Lower leg skin (tissue), 4 donors: Measurements from ENCODE around the gene ARHGAP10. TPM values are rescaled to one million over a fixed set of nuclear protein-coding genes. Genes with fewer than 3 reads are reported as not detected.

ENCODE experiments used
- DNase-seq, 2 donors: peaks; one replicate each; pipeline ENCODE4 v3.0.0-alpha.2; 2019; ENCODE audit warnings: low spot score in 2 of 2
- H3K4me3 ChIP-seq: fragments of 200-600 bp; sonication (generic); 2 replicates; pipeline ENCODE4 v1.5.1; 2017; ENCODE audit warnings: mild to moderate bottlenecking, low read depth; ENCODE audit not compliant: poor library complexity, severe bottlenecking
- POLR2A ChIP-seq, 2 donors: fragments of 450-650 bp; IDR thresholded peaks; one replicate each; pipeline ENCODE4 v1.6.1; 2016 to 2017; ENCODE audit warnings: antibody characterized with exemption in 2 of 2, mild to moderate bottlenecking in 1 of 2, moderate library complexity in 1 of 2
- WGBS, 2 donors: methylation state at CpG; one replicate each; pipeline ENCODE4 v1.1.5; 2018; 5-methylcytosine and 5-hydroxymethylcytosine counted together
- intact Hi-C: fragments of 100-400 bp; cut with DNase I; formaldehyde crosslinking; loops from one replicate; pipeline ENCODE4 v1.15.0; 2023; ENCODE audit warnings: low total_unique reads
- total RNA-seq, 4 donors: library from RNA; depleted of rRNA; stranded (reverse); fragments of >200 nt; gene quantifications; one replicate each; pipeline ENCODE4 v1.1.0, GENCODE V29; 2016
- TF ChIP-seq, protein P1 (sequence below), 3 donors: fragments of 450-650 bp; IDR thresholded peaks; one replicate each; pipeline ENCODE4 v1.5.1; 2016; ENCODE audit warnings: antibody characterized with exemption in 3 of 3, mild to moderate bottlenecking in 3 of 3, moderate library complexity in 2 of 3

The ARHGAP10 gene
- total RNA-seq, 4 donors from 2014 or later, result 30.6 to 45.8 (median 37.9) TPM

DNA sequence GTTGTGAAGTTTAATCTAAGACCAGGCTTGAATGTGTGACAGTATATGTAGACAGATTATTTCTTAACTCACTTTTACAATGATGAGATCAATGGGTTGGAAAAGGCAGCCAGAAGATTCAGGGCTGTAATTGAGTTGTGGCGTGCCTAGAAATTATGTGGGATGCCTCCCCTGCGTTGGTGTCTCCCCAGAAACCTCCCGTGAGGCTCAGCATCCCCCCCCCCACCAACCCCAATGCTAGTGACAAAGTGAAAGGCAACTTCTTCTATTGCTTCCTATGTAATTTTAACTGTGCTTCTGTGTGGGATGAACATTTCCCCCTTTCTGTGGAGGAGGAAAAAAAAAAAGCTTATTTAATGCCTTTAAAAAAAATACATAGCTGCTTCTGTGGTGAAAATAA, 297.9 kb downstream of the ARHGAP10 start:
- WGBS, 2 donors, result 82 to 86% methylated on average over 3 of the region's 3 CpGs
- H3K4me3 ChIP-seq, result no peak overlapping the region
- no peak for TF ChIP-seq POLR2A (IDR thresholded peaks at IDR 0.05)
- TF ChIP-seq, protein P1, sequence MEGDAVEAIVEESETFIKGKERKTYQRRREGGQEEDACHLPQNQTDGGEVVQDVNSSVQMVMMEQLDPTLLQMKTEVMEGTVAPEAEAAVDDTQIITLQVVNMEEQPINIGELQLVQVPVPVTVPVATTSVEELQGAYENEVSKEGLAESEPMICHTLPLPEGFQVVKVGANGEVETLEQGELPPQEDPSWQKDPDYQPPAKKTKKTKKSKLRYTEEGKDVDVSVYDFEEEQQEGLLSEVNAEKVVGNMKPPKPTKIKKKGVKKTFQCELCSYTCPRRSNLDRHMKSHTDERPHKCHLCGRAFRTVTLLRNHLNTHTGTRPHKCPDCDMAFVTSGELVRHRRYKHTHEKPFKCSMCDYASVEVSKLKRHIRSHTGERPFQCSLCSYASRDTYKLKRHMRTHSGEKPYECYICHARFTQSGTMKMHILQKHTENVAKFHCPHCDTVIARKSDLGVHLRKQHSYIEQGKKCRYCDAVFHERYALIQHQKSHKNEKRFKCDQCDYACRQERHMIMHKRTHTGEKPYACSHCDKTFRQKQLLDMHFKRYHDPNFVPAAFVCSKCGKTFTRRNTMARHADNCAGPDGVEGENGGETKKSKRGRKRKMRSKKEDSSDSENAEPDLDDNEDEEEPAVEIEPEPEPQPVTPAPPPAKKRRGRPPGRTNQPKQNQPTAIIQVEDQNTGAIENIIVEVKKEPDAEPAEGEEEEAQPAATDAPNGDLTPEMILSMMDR (IDR thresholded peaks at IDR 0.05), result no peak
- DNase-seq, result no peak
- intact Hi-C loops, result no loop called here

DNA sequence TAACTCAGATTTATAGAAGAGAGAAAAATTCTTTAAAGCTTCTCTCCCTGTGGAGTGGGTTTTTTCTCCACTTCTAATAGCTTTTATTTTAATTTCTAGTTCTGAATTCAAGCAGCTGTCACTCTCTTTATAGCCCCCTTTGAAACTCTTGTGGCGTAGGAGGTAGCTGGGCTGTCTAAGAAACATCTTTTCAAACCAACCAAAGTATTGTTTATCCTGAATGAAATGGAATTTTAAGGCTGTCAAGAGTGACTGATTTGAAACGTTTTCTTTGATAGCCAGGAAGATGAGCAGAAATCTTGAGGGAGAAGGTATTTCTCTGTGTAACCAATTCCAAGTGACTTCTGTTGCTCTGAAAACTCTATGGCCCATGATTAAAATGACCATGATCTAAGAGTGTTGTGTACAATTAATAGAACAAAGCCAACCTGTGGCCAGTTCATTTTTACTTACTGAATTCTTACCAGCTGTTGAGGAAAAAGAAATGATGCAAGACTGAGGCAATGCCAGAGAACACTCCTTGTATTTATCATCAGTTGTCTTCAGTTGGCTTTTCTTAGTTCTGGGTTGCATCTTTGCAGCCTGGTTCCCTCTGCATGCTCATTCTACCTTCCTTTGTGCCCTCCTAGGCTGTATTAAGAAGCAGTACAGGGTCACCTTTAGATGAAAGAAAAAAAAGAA, 298.4 kb downstream of the ARHGAP10 start:
- no peak for TF ChIP-seq POLR2A (IDR thresholded peaks at IDR 0.05)
- TF ChIP-seq, protein P1 (IDR thresholded peaks at IDR 0.05), result no peak
- WGBS, 2 donors, result 68 to 71% methylated on average over 2 of the region's 2 CpGs
- H3K4me3 ChIP-seq, result no peak overlapping the region
- intact Hi-C loops, result no loop called here
- no peak for DNase-seq

DNA sequence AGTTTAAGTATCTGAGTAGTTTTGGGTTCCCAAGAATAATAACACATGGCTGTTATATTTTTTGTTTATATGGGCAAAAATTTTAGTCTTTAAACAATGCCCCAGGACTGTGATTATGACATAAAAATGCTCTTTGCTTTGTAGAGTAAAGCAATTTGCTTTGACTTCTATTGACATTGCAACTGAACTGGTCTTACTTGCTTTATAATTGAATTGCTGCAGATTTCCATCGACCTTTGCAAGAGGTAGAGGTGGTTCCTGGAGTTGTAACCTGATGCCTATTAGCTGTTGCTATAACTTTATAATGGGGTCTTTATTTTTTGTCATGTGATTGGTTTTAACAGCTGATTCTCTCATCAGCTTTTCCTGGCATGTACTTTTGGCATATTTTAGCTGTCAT, 302.9 kb downstream of the ARHGAP10 start:
- TF ChIP-seq, protein P1 (IDR thresholded peaks at IDR 0.05), result no peak
- no peak for TF ChIP-seq POLR2A (IDR thresholded peaks at IDR 0.05)
- 35 to 40% methylated on average over 1 of the region's 1 CpG for WGBS, 2 donors
- intact Hi-C loops, result no loop called here
- DNase-seq, result no peak
- no peak overlapping the region for H3K4me3 ChIP-seq

DNA sequence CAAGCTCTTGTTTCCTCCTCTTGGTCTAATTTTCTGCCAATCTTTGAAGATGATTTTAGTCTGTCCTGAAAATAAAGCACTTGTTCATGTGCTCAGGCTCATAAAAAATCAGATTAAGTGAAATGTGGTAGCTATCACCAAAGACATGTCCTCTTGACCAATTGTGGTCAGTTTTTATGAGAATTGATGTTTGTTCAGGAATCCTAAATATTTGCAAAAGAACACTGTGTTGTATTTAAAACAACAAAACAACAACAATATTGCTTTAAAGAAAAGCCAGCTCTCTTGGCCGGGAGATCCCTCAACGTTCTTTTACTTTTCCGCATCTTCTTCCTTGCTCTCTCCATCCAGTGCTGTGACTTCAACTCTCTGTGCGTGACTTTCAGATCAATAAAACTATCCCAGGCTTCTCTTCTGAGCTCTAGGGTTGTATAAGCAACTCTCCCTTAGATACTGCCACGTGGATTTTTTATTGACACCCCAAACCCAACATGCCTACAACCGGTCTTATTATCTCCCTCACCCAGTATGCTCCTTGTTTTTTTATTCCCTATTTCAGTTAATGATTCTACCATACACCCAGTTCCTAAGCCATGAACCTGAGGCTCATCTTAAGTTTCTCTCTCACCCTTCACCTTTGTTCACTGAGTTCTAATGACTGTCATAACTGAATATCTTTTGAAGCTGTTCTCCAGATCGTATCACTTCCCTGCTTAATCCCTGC, 309.9 kb downstream of the ARHGAP10 start:
- no peak for DNase-seq
- intact Hi-C loops, result no loop called here
- TF ChIP-seq, protein P1 (IDR thresholded peaks at IDR 0.05), result no peak
- no peak for TF ChIP-seq POLR2A (IDR thresholded peaks at IDR 0.05)
- WGBS, 2 donors, result 82 to 84% methylated on average over 7 of the region's 7 CpGs
- no peak overlapping the region for H3K4me3 ChIP-seq

DNA sequence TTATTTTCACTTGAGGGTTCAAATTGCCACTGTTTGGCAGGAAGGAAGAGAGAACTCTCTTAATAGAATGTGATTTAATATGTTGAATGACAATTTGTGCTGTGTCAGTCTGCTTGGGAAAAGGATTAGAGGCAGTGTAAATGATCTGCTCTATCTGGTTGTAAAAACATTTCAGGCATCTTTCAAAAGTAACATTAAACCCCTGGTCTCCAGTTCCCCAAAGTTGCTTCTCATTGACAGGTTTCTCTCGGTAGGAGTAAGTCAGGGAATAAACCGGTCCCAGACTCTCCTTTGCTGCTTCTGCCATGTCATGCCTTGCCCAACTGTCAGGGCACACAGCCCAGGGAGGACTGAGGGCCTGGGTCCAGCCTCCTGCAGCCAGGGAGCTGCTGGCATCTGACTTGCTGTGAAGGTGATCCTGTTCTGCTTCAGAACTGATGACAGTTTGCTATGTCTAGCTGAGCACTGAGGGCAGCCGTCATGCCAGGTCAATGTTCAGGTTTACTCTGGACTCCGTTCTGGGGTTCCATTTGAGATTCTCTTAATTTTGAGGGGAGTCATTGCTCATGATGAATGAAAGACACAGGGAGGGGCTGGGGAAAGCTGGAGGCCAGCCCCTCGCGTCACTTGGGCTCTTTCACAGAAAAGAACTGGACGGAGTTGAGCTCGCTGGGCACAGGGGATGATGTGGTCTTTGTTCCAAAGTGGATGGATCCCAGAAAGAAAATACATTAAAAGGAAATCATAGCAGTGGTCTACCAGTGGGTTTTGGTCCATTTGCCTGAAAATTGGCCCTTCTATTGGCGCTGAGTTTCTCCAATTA, 312.4 kb downstream of the ARHGAP10 start:
- DNase-seq, result no peak
- H3K4me3 ChIP-seq, result no peak overlapping the region
- TF ChIP-seq, protein P1 (IDR thresholded peaks at IDR 0.05), result no peak
- 88 to 89% methylated on average over 9 of the region's 9 CpGs for WGBS, 2 donors
- intact Hi-C loops, result no loop called here
